ENCODE data around the gene ITGB1.
A peak's percentile ranks its signal among the peaks of the same experiment; 100 is the strongest.

Gene ITGB1

GRCh38 chr10:32971536-32972091, 13.6 kb upstream of the ITGB1 start:
- no peaks in the 10 kb centered on the region for H3K9me2 ChIP-seq (replicated peaks; ENCODE audit: control insufficient read depth, low read length)
- no peaks in the 10 kb centered on the region for H4K20me1 ChIP-seq (ENCODE audit: control insufficient read depth, insufficient read depth, low read depth, low read length)
- H3F3A ChIP-seq (ENCODE audit: control insufficient read depth, insufficient read depth): peaks cover 25% of the 10 kb centered on the region
- peak overlapping the region; percentile 92 for H3K27ac ChIP-seq (ENCODE audit: low read depth, low read length)
- TF ChIP-seq CTCF (IDR thresholded peaks at IDR 0.05; ENCODE audit: low read depth, low read length, poor library complexity, severe bottlenecking): no peak
- TF ChIP-seq EZH2phosphoT487 (IDR thresholded peaks at IDR 0.05; ENCODE audit: borderline replicate concordance, low read length): no peak
- H3K79me2 ChIP-seq (ENCODE audit: control insufficient read depth, low read length): no peaks in the 10 kb centered on the region
- no peaks in the 10 kb centered on the region for H3K27me3 ChIP-seq (ENCODE audit: control insufficient read depth, low read length)
- H3K9me3 ChIP-seq (ENCODE audit: control insufficient read depth, insufficient read depth, low read length): no peaks in the 10 kb centered on the region
- peak overlapping the region; percentile 56 for H3K4me3 ChIP-seq (ENCODE audit: low read length)
- peak overlapping the region; percentile 99 for H3K4me2 ChIP-seq (ENCODE audit: low read length)
- peaks cover 9% of the 10 kb centered on the region; the same call in 1 of the 2 replicates for H3K36me3 ChIP-seq (ENCODE audit: control insufficient read depth, low read length)
- peaks cover 71% of the 10 kb centered on the region for H3K4me1 ChIP-seq (ENCODE audit: control insufficient read depth, low read length)

GRCh38 chr10:32970910-32971309, 12.9 kb upstream of the ITGB1 start:
- peak overlapping the region; percentile 56 for H3K4me3 ChIP-seq (ENCODE audit: low read length)
- H3K9me2 ChIP-seq (replicated peaks; ENCODE audit: control insufficient read depth, low read length): no peaks in the 10 kb centered on the region
- H3K4me1 ChIP-seq (ENCODE audit: control insufficient read depth, low read length): peaks cover 66% of the 10 kb centered on the region
- H3K79me2 ChIP-seq (ENCODE audit: control insufficient read depth, low read length): no peaks in the 10 kb centered on the region
- H3K9me3 ChIP-seq (ENCODE audit: control insufficient read depth, insufficient read depth, low read length): no peaks in the 10 kb centered on the region
- H3F3A ChIP-seq (ENCODE audit: control insufficient read depth, insufficient read depth): peaks cover 25% of the 10 kb centered on the region
- no peaks in the 10 kb centered on the region for H4K20me1 ChIP-seq (ENCODE audit: control insufficient read depth, insufficient read depth, low read depth, low read length)
- H3K27ac ChIP-seq (ENCODE audit: low read depth, low read length): peak overlapping the region; percentile 92
- peaks cover 9% of the 10 kb centered on the region; the same call in 1 of the 2 replicates for H3K36me3 ChIP-seq (ENCODE audit: control insufficient read depth, low read length)
- H3K4me2 ChIP-seq (ENCODE audit: low read length): peak overlapping the region; percentile 99
- no peak for TF ChIP-seq CTCF (IDR thresholded peaks at IDR 0.05; ENCODE audit: low read depth, low read length, poor library complexity, severe bottlenecking)
- no peak for TF ChIP-seq EZH2phosphoT487 (IDR thresholded peaks at IDR 0.05; ENCODE audit: borderline replicate concordance, low read length)
- H3K27me3 ChIP-seq (ENCODE audit: control insufficient read depth, low read length): no peaks in the 10 kb centered on the region

- Histone ChIP-seq H3K27me3 (ENCODE audit: control insufficient read depth, low read length) (no peaks in the 10 kb centered on the region), H3K4me3 (ENCODE audit: low read length) (no peak overlapping the region), H3K36me3 (ENCODE audit: control insufficient read depth, low read length) (peaks cover 3% of the 10 kb centered on the region; the same call in 1 of the 2 replicates), H3K4me1 (ENCODE audit: control insufficient read depth, low read length) (peaks cover 71% of the 10 kb centered on the region), H3K27ac (ENCODE audit: low read depth, low read length) (no peak overlapping the region), H3K79me2 (ENCODE audit: control insufficient read depth, low read length) (peaks cover 22% of the 10 kb centered on the region), H3F3A (ENCODE audit: control insufficient read depth, insufficient read depth) (peaks cover 30% of the 10 kb centered on the region), H3K9me3 (ENCODE audit: control insufficient read depth, insufficient read depth, low read length) (no peaks in the 10 kb centered on the region), H3K4me2 (ENCODE audit: low read length) (no peak overlapping the region), H3K9me2 (replicated peaks; ENCODE audit: control insufficient read depth, low read length) (no peaks in the 10 kb centered on the region), H4K20me1 (ENCODE audit: control insufficient read depth, insufficient read depth, low read depth, low read length) (no peaks in the 10 kb centered on the region)
- TF ChIP-seq EZH2phosphoT487 (IDR thresholded peaks at IDR 0.05; ENCODE audit: borderline replicate concordance, low read length) (no peak), CTCF (IDR thresholded peaks at IDR 0.05; ENCODE audit: low read depth, low read length, poor library complexity, severe bottlenecking) (no peak)
These were observed 6.2 kb upstream of the ITGB1 start for GRCh38 chr10:32964270-32964669.

All from DOHH2 (cell line).